ENCODE results near the gene TUBAL3. TPM values are rescaled to one million over a fixed set of nuclear protein-coding genes. Genes with fewer than 3 reads are reported as not detected.
"Not testable (repeated sequence)": the region's sequence is repeated elsewhere in the genome, so short reads cannot be mapped to it uniquely, and the experiment has no call there.

TUBAL3 gene
- total RNA-seq, 1 donor from 2014 or later: not detected

GRCh38 chr10:5390607-5391205 lies 13.9 kb downstream of the TUBAL3 start:
- Mint-ChIP-seq H3K27ac (ENCODE audit: unreplicated experiment) (no peak overlapping the region), H3K4me3 (no peak overlapping the region), H3K36me3 (ENCODE audit: low read depth) (peaks cover 4% of the 10 kb centered on the region), H3K9me3 (peaks cover 26% of the 10 kb centered on the region), H3K27me3 (ENCODE audit: low read depth) (peaks cover 4% of the 10 kb centered on the region), H3K4me1 (no peaks in the 10 kb centered on the region)
- DNase-seq (ENCODE audit: low read depth, low spot score): no peak
- no peak for TF ChIP-seq CTCF (conservative IDR thresholded peaks at IDR 0.05)

GRCh38 chr10:5387169-5387568 lies 17.5 kb downstream of the TUBAL3 start:
- Mint-ChIP-seq H3K27ac (ENCODE audit: unreplicated experiment) (no peak overlapping the region), H3K9me3 (peaks cover 20% of the 10 kb centered on the region), H3K4me1 (no peaks in the 10 kb centered on the region)

GRCh38 chr10:5385224-5385623 lies 19.4 kb downstream of the TUBAL3 start:
- Mint-ChIP-seq H3K27me3 (ENCODE audit: low read depth) (peaks cover 7% of the 10 kb centered on the region), H3K36me3 (ENCODE audit: low read depth) (no peaks in the 10 kb centered on the region), H3K4me3 (no peak overlapping the region), H3K4me1 (no peaks in the 10 kb centered on the region), H3K27ac (ENCODE audit: unreplicated experiment) (no peak overlapping the region), H3K9me3 (peaks cover 9% of the 10 kb centered on the region)
- DNase-seq (ENCODE audit: low read depth, low spot score): no peak
- TF ChIP-seq CTCF (conservative IDR thresholded peaks at IDR 0.05): no peak

More at GRCh38 chr10:5387169-5387568, 17.5 kb downstream of the TUBAL3 start:
- no peak for DNase-seq (ENCODE audit: low read depth, low spot score)
- Mint-ChIP-seq H3K36me3 (ENCODE audit: low read depth) (peaks cover 4% of the 10 kb centered on the region), H3K27me3 (ENCODE audit: low read depth) (peaks cover 7% of the 10 kb centered on the region), H3K4me3 (no peak overlapping the region)
- no peak for TF ChIP-seq CTCF (conservative IDR thresholded peaks at IDR 0.05)

- H3K27me3 Mint-ChIP-seq (ENCODE audit: low read depth): peaks cover 3% of the 10 kb centered on the region
- no peak for TF ChIP-seq CTCF (conservative IDR thresholded peaks at IDR 0.05)
- H3K4me1 Mint-ChIP-seq: no peaks in the 10 kb centered on the region
- no peak overlapping the region for H3K27ac Mint-ChIP-seq (ENCODE audit: unreplicated experiment)
- no peak overlapping the region for H3K4me3 Mint-ChIP-seq
- no peak for DNase-seq (ENCODE audit: low read depth, low spot score)
- H3K9me3 Mint-ChIP-seq: peaks cover 4% of the 10 kb centered on the region
- H3K36me3 Mint-ChIP-seq (ENCODE audit: low read depth): no peaks in the 10 kb centered on the region
Measured at GRCh38 chr10:5381187-5381586, 23.4 kb downstream of the TUBAL3 start.

GRCh38 chr10:5380395-5380794 lies 24.2 kb downstream of the TUBAL3 start:
- H3K27ac Mint-ChIP-seq (ENCODE audit: unreplicated experiment); H3K9me3 Mint-ChIP-seq; DNase-seq (ENCODE audit: low read depth, low spot score); H3K4me1 Mint-ChIP-seq; H3K36me3 Mint-ChIP-seq (ENCODE audit: low read depth); H3K27me3 Mint-ChIP-seq (ENCODE audit: low read depth); H3K4me3 Mint-ChIP-seq: not testable (repeated sequence)

GRCh38 chr10:5379202-5379601 lies 25.4 kb downstream of the TUBAL3 start:
- H3K4me1 Mint-ChIP-seq; DNase-seq (ENCODE audit: low read depth, low spot score); H3K4me3 Mint-ChIP-seq; H3K27me3 Mint-ChIP-seq (ENCODE audit: low read depth); H3K27ac Mint-ChIP-seq (ENCODE audit: unreplicated experiment); H3K9me3 Mint-ChIP-seq; H3K36me3 Mint-ChIP-seq (ENCODE audit: low read depth): not testable (repeated sequence)
